Sigmoid colon (tissue), 4 donors: ENCODE measurements around the gene TGM3.

Experiments
- EP300 ChIP-seq, 4 donors: sonication (generic); formaldehyde crosslinking; IDR thresholded peaks; one replicate each; pipeline ENCODE4 v1.6.1; 2017; ENCODE audit warnings: antibody characterized with exemption in 4 of 4
- POLR2A ChIP-seq, 2 donors: fragments of 450-650 bp; IDR thresholded peaks; one replicate each; pipeline ENCODE4 v1.6.1; 2016; ENCODE audit warnings: antibody characterized with exemption in 2 of 2, mild to moderate bottlenecking in 2 of 2, moderate library complexity in 2 of 2
- TF ChIP-seq, protein P1 (sequence below), 4 experiments: fragments of 450-650 bp in 3 of 4; fragments of 200-600 bp in 1 of 4; IDR thresholded peaks; one replicate each; pipeline ENCODE4 v1.5.1; 2016 to 2019; ENCODE audit warnings: antibody characterized with exemption in 4 of 4, mild to moderate bottlenecking in 3 of 4, moderate library complexity in 2 of 4

DNA sequence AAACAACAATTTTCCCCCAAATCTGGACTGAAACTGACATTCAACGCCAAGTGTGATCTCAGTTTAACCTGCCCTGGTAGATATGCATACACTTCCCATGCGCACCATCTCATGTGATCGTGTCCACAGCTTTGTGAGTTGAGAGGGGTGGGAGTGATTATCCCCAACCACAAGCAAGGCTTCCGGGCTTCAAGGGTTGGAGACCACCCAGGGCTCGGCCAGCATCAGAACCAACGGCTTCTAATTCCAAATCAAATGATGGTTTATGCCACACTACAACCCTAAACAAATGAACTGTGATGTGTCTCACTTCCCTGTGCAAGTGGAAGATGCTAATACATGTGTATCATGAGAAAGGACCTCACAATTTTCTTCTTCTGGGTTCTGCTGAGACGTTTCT lies 515 bp upstream of the TGM3 start:
- TF ChIP-seq, protein P1, sequence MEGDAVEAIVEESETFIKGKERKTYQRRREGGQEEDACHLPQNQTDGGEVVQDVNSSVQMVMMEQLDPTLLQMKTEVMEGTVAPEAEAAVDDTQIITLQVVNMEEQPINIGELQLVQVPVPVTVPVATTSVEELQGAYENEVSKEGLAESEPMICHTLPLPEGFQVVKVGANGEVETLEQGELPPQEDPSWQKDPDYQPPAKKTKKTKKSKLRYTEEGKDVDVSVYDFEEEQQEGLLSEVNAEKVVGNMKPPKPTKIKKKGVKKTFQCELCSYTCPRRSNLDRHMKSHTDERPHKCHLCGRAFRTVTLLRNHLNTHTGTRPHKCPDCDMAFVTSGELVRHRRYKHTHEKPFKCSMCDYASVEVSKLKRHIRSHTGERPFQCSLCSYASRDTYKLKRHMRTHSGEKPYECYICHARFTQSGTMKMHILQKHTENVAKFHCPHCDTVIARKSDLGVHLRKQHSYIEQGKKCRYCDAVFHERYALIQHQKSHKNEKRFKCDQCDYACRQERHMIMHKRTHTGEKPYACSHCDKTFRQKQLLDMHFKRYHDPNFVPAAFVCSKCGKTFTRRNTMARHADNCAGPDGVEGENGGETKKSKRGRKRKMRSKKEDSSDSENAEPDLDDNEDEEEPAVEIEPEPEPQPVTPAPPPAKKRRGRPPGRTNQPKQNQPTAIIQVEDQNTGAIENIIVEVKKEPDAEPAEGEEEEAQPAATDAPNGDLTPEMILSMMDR (IDR thresholded peaks at IDR 0.05): no peak
- TF ChIP-seq EP300 (IDR thresholded peaks at IDR 0.05) (no peak), POLR2A (IDR thresholded peaks at IDR 0.05) (no peak)
